Stimulated activated naive CD4-positive, alpha-beta T cell (primary cell): Measurements from ENCODE around the gene OCA2.
"Not testable (repeated sequence)": the region's sequence is repeated elsewhere in the genome, so short reads cannot be mapped to it uniquely, and the experiment has no call there.

Experiments
- DNase-seq, 6 experiments: peaks; one replicate each; lab custom pipeline; 2025; lab: John Stamatoyannopoulos, UW

OCA2 gene

GRCh38 chr15:27871078-27871901, 227.8 kb downstream of the OCA2 start:
- no peak for DNase-seq

- DNase-seq, result no peak
Measured at GRCh38 chr15:27870320-27870719, 228.8 kb downstream of the OCA2 start.

- no peak for DNase-seq
Measured at GRCh38 chr15:27869697-27870281, 229.3 kb downstream of the OCA2 start.

GRCh38 chr15:27868828-27869404, 230.2 kb downstream of the OCA2 start:
- DNase-seq, result no peak

- no peak for DNase-seq
Measured at GRCh38 chr15:27867861-27868260, 231.3 kb downstream of the OCA2 start.

- DNase-seq, result no peak
Measured at GRCh38 chr15:27866505-27867165, 232.5 kb downstream of the OCA2 start.

GRCh38 chr15:27865926-27866325, 233.2 kb downstream of the OCA2 start:
- DNase-seq, result no peak

- no peak for DNase-seq
Measured at GRCh38 chr15:27865323-27865922, 233.7 kb downstream of the OCA2 start.

- DNase-seq, result no peak
Measured at GRCh38 chr15:27864719-27865118, 234.4 kb downstream of the OCA2 start.

- DNase-seq, result no peak
Measured at GRCh38 chr15:27864086-27864485, 235.0 kb downstream of the OCA2 start.

GRCh38 chr15:27863000-27863399, 236.1 kb downstream of the OCA2 start:
- no peak for DNase-seq

- DNase-seq, result no peak
Measured at GRCh38 chr15:27861171-27861570, 237.9 kb downstream of the OCA2 start.

GRCh38 chr15:27855137-27855536, 244.0 kb downstream of the OCA2 start:
- DNase-seq, result no peak

GRCh38 chr15:27854601-27855000, 244.5 kb downstream of the OCA2 start:
- no peak for DNase-seq

GRCh38 chr15:27853624-27854455, 245.3 kb downstream of the OCA2 start:
- DNase-seq, result no peak

- DNase-seq, result no peak
Measured at GRCh38 chr15:27851858-27852210, 247.3 kb downstream of the OCA2 start.

- no peak for DNase-seq
Measured at GRCh38 chr15:27850981-27851857, 247.9 kb downstream of the OCA2 start.

- DNase-seq, result no peak
Measured at GRCh38 chr15:27850050-27850449, 249.1 kb downstream of the OCA2 start.

- not testable (repeated sequence) for DNase-seq
Measured at GRCh38 chr15:27848936-27849335, 250.2 kb downstream of the OCA2 start.
